ENCODE results near the gene KLHL8.
"Not testable (repeated sequence)": the region's sequence is repeated elsewhere in the genome, so short reads cannot be mapped to it uniquely, and the experiment has no call there.

KLHL8 gene

DNA sequence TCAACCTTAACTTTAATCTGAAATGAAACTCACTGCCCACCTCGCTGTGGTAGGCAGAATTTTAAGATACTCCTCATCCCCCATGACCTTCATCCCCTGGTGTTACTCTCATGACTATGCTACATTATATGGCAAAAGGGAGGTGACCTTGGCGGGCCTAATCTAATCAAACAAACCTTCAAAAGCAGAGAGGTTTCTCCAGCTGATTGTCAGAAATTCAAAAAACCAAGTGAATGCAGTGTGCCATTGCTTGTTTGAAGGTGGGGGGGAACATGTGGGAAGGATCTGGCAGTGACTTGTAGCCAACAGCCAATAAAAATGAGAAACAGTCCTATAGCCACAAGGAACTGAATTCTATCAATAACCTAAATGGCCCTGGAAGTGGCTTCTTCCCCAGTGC lies 48.5 kb downstream of the KLHL8 start:
- no peak for DNase-seq

DNA sequence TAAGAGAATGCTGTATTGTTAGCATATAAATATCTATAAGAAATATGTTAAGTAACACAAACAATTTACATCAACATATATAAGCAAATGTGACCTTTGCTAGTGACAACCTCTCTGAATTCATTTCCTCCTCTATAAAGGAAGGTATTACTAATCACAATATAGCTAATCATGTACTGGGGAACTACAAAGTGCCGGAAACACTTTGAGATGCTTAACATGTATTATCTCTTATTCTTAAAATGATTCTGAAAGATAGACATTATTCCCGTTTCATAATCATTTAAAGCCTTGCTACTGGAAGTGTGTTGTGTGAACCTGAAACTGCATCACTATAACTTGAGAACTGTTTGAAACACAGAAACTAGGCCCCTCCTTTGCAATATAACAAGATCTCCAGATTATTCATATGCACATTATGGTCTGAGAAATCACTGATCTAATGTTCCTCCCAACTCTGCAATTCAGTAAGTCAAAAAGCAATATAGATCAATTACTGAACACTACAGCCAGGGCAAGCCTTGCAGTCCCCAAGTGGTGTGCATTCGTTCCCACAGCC lies 54.0 kb downstream of the KLHL8 start:
- DNase-seq, result no peak

DNA sequence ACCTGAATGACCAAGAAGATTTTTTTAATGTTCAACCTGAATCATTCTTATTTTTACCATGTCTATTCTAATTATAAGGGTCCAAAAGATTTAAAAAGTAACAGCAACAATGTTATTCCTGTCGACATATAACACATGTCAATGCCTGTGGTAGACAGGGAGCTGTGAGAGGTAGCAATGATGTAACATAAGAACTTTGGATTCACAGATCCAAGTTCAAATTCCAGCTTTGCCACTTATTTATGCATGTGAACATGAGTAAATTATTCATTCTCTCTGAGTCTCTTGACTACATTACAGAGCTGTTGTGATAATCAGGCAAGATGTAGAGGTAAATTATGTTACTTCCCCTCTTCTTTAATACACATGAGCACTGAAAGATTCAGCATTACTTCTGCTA lies 54.5 kb downstream of the KLHL8 start:
- DNase-seq, result no peak

DNA sequence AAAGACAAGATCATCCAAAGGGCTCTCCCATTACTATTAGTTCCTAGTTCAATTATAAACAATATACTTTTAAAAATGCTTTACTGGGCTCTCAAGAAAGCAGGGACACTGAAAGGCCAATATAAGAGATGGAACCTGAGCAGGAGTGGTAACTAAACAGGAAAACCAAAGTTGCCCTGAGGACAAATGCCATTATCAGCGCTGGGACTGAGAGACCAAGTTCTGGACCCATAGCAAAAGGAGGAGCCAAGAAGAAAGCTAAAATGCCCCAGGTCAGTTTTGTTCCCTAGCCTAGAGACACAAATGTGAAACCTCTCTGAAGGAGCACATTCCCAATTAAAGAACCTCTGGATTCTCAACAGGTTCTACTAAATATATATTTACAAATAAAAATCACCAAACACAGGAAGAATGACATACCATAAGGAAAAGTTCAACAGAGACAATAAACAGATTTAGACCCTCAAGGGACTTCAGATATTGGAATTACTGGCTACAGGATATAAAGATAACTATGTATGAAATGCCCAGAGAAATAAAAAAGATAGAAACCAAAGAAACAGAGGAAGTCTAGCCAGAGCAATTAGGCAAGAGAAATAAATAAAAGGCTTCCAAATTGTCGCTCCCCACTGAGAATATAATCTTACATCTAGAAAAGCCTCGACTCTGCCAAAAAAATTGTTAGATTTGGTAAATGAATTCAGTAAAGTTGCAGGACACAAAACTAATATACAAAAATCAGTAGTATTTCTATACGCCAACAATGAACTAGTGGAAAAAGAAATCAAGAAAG lies 67.1 kb downstream of the KLHL8 start:
- DNase-seq, result no peak

DNA sequence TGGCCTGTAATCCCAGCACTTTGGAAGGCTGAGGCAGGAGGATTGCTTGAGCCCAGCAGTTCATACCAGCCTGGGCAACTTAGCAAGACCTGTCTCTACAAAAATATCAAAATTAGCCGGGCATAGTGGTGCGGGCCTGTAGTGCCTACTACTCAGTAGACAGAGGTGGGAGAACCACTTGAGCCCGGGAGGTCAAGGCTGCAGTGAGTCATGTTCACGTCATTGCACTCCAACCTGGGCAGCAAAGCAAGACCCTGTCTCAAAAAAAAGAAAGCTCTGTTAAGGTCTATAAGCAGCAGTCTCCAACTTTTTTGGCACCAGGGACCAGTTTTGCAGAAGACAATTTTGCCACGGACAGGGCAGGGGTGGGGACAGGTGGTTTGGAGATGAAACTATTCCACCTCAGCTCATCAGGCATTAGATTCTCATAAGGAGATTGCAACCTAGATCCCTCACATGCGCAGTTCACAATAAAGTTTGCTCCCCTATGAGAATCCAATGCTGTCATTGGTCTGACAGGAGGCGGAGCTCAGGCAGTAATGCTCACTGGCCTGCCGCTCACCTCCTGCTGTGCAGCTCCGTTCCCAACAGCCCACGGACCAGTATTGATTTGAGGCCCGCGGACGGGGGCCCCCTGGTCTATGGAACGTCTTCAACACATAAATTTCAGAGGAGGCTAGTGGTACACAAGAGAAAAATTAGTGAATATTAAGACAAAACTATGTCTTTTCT lies 67.9 kb downstream of the KLHL8 start:
- no peak for DNase-seq

DNA sequence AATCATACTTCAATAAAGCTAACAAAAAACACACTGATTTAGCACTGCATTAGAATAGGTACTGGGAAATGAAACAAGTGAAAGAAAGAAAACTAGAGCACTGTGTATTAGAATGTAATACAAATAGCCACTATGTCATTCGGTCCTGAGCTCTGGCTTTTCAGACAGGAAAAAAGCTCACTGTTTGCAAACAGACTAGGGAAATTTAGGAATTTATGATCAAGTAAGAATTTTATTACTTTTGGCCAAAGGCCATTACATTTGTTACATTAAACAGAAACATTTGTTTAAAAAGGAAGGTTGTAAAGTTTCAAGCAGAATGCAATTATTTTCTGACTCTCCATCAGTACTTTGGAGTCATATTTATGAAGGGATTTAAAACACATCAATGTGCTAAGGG lies 68.7 kb downstream of the KLHL8 start:
- DNase-seq, result no peak

DNA sequence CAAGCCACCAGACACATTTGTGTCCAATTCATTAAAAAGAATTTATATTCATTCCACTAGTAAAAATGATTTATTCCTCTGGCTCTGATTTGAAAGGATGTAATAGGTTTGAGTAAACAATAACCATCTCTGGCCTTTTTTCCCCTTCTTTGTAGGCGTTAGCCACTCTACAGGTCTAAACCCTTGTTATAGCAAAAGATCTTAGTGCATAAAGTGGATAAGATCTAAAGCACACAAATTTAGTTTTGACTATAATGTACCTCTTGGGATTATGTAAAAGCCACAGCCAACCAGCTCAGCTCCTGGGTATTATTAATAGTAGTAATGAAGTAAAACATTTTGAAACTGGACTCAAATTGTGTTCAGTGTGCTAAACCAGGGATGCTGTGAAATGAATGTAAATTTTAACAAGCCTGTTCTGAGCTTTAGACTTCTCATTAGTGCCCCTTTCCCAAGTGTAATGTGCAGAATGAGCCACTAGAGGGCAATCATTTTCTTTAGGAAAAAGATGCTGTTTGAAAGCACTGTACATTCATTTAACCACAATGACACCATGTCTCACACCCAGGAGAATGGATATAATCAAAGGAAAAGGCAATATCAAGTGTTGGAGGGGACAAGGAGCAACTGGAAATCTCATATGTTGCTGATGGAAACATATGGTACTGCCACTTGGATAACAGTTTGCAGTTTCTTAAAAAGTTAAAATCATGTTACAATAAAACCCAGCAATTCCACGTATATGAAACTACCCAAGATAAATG lies 69.7 kb downstream of the KLHL8 start:
- DNase-seq, result peak; percentile 35

DNA sequence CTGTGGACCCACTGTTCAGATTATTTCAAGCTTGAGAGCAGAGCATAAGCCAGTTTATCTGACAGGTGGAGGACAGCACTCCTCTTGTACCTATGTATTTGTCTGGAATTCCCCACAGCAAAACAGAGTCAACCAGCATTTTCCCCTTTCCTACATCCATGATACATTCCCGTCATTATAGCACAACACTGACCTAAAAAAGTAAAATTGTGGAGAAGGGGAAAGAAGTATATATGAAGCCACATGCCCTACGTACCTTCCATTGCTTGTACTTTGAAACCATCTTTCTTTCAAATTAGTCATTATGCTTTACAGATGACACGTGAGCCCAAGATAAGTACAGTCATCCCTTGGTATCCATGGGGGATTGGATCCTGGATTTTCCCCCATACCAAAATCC lies 73.3 kb downstream of the KLHL8 start:
- DNase-seq, result no peak

DNA sequence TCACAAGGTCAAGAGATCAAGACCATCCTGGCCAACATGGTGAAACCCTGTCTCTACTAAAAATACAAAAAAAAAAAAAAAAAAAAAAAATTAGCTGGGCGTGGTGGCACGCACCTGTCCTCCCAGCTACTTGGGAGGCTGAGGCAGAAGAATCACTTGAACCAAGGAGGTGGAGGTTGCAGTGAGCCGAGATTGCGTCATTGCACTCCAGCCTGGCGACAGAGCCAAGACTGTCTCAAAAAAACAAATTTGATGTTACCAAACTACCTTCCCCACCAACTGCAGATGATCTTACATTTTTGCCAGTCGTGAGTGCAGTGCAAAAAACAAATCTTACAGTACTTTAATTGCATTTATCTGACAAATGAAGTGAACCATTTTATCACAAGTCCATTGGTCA lies 74.5 kb downstream of the KLHL8 start:
- DNase-seq, result not testable (repeated sequence)

DNA sequence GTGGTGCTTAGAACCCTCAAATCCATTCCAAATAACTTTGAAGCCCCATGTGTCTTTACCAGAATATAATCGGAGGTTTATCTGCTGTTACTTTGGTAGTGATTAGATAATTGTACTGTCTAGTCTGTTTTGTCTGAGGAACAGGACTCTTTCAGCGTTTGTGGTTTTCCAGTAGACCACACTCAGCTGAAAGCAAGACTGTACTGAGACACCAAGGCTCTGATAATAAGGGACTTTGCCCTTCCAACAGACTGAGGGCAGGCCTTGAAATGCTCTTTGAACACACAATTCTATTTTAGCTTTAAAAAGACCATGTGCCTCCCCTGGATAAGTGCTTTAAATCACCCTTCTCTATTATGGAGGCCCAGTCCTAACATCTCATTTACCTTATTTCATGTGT lies 76.1 kb downstream of the KLHL8 start:
- DNase-seq, result no peak

DNA sequence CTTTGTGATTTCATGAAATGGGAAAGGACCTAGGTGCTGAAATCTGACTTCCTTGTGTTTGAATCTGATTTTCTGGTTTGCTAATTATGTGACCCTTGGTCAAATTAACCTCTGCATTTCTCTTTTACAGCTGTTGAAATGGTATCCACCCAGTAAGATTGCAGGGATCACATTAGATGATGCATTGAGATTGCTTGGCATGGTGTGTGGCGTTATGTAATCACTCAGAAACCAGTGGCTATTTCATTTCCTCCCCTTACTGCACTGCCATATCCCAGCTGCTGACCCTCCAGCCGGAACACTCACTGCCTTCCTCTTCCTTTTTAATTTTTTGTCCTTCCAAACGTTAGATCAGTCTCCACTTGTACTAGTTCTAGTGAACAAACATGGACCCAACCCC lies 79.0 kb downstream of the KLHL8 start:
- DNase-seq, result no peak

DNA sequence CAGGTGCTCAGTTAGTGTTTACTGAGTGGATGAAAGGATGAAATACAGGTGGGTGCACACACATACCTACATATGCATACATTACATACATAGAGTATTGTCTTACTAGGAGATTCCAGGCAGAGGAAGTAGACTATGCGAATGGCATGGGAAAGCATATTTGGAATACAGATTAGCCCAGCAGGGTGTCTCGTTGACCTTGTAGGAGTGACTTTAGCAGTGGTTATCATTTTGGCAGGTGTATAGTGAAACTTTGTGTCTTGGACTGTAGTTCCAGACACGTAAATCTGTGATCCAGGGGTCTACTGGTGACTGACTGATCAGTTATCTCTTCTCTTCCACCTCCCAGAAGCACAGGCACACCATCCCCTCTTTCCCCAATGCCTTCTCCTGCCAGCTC lies 86.3 kb downstream of the KLHL8 start:
- DNase-seq, result no peak

DNA sequence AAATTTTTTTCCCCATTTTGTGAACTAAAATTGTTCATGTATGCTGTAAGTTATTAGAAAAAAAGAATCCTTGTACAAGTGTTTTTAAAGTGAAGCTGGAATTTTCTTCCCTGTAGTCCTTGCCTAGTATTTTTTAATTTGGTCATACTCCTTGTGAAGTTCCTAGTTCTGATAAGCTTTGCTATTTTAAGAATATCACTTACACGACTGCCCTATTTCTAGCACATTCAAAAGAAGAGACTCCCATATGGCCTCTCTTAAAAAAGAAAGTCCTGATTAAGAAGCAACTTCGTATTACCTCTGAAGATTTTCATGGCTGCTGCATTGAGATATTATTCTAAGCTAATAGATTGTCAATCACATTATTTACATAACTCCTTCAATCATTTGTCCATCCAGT lies 87.2 kb downstream of the KLHL8 start:
- DNase-seq, result no peak

DNA sequence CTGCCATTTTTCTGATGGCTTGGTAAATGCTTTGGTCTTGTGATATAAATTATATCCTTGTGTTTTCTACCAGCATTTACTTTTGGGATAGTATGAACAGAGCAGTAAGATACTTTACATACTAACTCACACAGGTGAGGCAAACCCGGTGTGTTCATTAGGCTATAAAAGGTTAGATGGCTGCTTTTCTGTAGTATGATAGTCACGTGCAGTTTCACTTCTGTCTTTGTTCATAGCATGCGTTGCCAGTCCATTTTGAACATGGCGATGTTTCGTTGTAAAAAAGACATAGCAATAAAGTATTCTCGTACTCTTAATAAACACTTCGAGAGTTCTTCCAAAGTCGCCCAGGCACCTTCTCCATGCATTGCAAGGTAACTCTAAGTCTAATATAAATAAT lies 88.4 kb downstream of the KLHL8 start:
- DNase-seq, result no peak

DNA sequence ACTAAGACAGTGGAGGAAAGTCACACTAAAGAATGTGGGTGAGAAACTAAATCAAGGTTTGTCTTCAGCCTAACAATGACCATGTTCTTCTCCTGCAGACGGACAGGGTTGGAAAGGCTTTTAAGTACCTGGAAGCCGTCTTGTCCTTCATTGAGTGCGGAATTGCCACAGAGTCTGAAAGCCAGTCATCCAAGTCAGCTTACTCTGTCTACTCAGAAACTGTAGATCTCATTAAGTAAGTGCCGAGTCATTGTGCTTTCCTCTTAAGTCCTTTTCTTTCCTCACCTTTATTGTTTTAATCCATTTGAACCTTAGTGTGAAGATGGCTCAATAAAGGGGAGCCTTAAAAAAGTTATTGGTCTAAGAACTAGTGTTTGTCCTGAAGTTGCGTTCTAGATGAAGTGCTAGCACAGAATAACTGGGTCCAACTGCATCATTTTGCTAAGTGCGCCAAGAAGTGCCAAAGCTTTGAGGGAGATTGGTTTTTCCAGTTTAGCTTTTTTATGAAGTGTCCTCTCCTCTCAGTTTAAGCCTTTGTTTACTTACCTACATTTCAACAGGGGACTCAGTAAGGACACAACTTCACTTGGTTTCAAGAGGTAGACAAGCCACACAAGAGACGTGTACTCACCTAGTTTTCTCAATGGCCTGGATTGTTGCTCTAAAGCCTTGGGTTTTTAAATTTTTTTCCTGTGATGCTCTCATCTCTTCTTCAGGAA lies 89.3 kb downstream of the KLHL8 start:
- no peak for DNase-seq

DNA sequence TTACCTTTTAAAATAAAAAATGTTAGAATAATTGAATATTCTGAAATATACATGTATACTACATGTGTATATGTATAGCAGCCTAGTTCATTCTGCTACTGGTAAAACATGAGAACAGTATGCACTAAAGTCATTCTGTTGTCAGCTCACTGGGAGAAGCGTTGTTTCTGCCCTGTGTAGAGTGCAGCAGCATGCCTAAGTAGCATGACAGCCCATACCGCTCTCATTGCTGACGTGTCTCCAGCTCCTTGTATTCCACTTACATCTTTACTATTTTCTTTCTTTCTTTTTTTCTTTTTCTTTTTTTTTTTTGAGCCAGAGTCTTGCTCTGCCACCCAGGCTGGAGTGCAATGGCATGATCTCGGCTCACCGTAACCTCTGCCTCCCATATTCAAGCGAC lies 90.7 kb downstream of the KLHL8 start:
- no peak for DNase-seq

DNA sequence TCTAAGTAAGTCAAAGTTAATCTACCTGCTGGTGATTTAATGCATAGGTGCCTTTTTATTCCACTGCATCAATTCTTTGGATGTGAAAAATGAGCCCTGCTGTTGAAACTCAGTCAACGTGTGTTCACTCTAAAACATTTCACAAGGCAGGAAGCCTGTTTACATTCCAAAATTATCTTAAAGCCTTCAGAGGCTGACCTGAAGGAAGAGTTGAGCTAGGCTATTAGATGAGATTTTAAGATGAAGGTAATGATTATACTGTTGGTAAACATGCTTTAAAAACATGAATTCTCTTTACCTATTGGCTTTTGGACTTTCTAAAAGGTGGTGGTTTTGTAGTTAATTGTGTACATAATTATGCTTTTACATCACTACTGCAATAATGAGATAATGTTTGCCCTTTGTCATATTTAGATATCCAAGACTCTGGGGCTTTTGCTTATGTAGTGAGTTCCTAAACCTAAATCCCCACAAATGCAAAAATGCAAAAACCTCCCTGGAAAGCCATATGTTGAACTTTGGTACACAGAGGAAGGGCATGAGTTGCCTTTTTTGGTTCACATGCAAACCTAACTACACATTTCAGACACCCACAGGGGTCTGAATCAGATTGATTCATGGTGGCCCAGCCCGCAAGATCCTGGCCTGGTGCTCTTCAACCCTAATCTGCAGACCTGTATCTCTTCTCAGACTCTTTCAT lies 92.3 kb downstream of the KLHL8 start:
- DNase-seq, result no peak

DNA sequence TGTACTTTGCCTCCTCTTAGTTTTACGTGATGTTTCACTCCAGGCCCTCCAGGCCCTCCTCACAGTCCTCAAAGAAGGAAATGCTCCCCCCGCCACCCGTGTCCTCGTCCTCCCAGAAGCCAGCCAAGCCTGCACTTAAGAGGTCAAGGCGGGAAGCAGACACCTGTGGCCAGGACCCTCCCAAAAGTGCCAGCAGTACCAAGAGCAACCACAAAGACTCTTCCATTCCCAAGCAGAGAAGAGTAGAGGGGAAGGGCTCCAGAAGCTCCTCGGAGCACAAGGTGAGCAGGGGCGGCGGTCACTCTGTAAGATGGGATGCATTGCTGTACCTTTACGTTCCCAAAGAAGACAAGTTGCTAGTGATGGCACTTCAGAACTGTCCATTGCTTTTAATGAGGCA lies 94.4 kb downstream of the KLHL8 start:
- DNase-seq, result no peak

DNA sequence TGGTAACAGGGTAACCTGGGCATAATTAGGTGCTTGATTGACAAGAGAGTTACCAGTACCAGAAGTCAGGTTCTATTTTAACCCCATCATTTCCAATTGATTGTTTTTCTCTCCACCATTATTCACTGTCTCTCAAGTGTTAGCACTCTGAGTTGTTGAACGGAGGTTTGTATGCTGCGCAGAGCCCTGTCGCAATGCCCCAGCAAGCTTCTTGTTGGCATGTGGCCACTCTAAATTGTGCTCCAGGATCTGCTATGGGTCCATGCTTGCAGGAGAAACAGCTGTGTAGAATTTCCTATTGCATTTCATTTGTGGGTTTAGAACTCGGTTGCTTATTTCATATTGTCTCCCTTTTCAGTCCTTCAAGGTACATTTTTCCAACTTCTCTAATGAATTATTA lies 98.2 kb downstream of the KLHL8 start:
- DNase-seq, result no peak

DNA sequence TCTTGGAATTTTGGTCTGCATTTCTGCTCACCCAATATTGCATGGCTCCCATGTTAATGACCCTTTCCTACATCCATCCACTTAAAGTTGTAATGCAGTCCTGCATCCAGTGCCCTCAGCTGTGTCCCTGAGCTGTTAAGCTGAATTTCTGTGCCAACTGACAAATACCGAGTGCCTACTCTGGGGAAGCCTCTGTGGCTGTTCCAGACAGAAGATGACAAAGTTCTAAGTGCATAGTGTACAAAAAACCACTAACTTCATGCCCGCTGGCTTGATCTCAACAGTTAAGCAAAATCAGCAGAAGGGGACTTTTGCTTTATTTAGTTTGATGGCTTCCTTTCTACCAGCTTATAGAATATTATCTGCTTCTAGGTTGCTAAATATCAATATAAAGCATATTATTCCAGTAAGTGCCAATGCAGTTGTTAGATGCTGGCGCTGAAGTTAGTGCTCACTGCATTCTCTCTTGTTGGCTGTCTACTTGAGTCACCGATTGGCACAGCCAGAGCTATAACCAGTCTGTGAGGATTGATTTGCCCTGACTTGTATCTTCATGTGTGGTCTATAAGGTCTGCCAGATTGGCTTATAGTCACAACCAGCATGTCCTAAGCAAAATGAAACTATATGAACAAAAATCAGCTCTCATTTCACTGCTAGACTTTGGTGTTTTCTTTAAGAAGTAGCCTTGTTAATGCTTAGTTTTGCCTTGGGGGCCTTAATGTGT lies 98.9 kb downstream of the KLHL8 start:
- no peak for DNase-seq

DNA sequence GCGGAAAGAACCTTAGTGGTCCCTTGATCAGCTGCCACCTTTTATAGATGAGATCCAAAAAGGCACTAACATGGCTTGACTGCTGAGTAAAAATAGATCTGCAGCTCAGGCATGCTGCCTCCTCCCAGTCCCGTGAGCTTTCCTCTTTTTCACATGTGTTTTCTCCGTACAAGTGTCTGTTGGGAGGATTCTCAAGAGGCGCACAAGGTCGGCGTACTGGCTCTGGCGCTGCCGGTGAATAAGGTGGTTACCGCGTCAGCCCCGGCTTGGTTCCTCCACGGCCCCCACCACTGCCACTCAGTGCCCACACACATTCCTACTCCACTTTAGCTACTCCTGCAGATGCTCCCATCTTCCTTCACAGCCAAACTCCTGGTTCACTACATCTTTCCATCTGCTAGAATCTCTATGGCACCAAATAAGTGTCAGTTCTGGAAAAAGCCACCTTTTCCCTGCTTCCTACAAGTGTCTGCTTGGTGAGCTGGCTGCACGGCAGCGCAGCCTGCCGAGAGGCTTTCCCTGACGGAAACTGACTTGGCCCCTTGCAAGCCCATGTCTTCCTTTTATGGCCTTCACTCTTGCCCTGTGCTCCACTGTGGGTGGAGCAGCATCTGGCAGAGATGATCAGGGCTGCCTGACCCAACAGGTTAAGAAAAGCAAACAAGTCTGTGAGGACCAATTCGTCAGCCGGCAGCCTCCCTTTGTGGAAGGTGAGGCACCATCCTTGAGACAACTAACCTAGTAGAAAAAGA lies 99.8 kb downstream of the KLHL8 start:
- no peak for DNase-seq
